Gastroesophageal sphincter (tissue), 4 donors: Measurements from ENCODE around the gene HAP1. TPM values are rescaled to one million over a fixed set of nuclear protein-coding genes. Genes with fewer than 3 reads are reported as not detected.

Experiments
- ATAC-seq: fragments of 150-250 bp; one replicate; pipeline ENCODE4 v1.9.1; 2016; ENCODE audit warnings: mild to moderate bottlenecking, moderate library complexity
- H3K27ac ChIP-seq, 4 donors: fragments of 200-600 bp; sonication (generic) in 3 of 4; 1 replicate in 3 of 4; 2 replicates in 1 of 4; pipeline ENCODE4 v1.5.1; 2016 to 2019
- H3K27me3 ChIP-seq: fragments of 200-600 bp; sonication (generic); one replicate; pipeline ENCODE4 v1.5.1; 2019
- H3K36me3 ChIP-seq, 2 donors: fragments of 200-600 bp; sonication (generic); one replicate each; pipeline ENCODE4 v1.5.1; 2019; ENCODE audit warnings: control low read depth in 1 of 2
- H3K4me1 ChIP-seq, 3 donors: fragments of 200-600 bp; sonication (generic); 1 replicate in 2 of 3; 2 replicates in 1 of 3; pipeline ENCODE4 v1.5.1; 2016 to 2019; ENCODE audit warnings: control low read depth in 2 of 3
- H3K4me3 ChIP-seq, 2 donors: fragments of 200-600 bp; sonication (generic); one replicate each; pipeline ENCODE4 v1.5.1; 2019; ENCODE audit warnings: mild to moderate bottlenecking in 1 of 2, moderate library complexity in 1 of 2
- H3K9me3 ChIP-seq, 3 donors: fragments of 200-600 bp; sonication (generic); one replicate each; pipeline ENCODE4 v1.5.1; 2017 to 2019; ENCODE audit warnings: control low read depth in 2 of 3
- EP300 ChIP-seq: sonication (generic); formaldehyde crosslinking; IDR thresholded peaks from one replicate; pipeline ENCODE4 v1.6.1; 2017; ENCODE audit warnings: antibody characterized with exemption, mild to moderate bottlenecking
- POLR2A ChIP-seq, 2 donors: fragments of 450-650 bp; IDR thresholded peaks; one replicate each; pipeline ENCODE4 v1.6.1; 2017; ENCODE audit warnings: antibody characterized with exemption in 2 of 2, mild to moderate bottlenecking in 2 of 2, moderate library complexity in 1 of 2
- POLR2AphosphoS5 ChIP-seq: sonication (generic); formaldehyde crosslinking; IDR thresholded peaks from one replicate; pipeline ENCODE4 v1.6.1; 2017; ENCODE audit warnings: antibody characterized with exemption
- WGBS, 2 donors: methylation state at CpG; one replicate each; pipeline ENCODE4 v1.1.5; 2018; ENCODE audit warnings: low coverage in 1 of 2; 5-methylcytosine and 5-hydroxymethylcytosine counted together
- total RNA-seq, 4 donors: library from RNA; depleted of rRNA; stranded (reverse); fragments of >200 nt; gene quantifications; one replicate each; pipeline ENCODE4 v1.1.0, GENCODE V29; 2016
- TF ChIP-seq, protein P1 (sequence below), 4 experiments: fragments of 200-600 bp in 2 of 4; fragments of 450-650 bp in 2 of 4; sonication (generic) in 1 of 4; IDR thresholded peaks; one replicate each; pipeline ENCODE4 v1.5.1; 2017 to 2019; ENCODE audit warnings: antibody characterized with exemption in 4 of 4, mild to moderate bottlenecking in 2 of 4, moderate library complexity in 2 of 4

Gene HAP1
- total RNA-seq, 4 donors from 2014 or later, result 0.54 TPM; not detected in 3

DNA sequence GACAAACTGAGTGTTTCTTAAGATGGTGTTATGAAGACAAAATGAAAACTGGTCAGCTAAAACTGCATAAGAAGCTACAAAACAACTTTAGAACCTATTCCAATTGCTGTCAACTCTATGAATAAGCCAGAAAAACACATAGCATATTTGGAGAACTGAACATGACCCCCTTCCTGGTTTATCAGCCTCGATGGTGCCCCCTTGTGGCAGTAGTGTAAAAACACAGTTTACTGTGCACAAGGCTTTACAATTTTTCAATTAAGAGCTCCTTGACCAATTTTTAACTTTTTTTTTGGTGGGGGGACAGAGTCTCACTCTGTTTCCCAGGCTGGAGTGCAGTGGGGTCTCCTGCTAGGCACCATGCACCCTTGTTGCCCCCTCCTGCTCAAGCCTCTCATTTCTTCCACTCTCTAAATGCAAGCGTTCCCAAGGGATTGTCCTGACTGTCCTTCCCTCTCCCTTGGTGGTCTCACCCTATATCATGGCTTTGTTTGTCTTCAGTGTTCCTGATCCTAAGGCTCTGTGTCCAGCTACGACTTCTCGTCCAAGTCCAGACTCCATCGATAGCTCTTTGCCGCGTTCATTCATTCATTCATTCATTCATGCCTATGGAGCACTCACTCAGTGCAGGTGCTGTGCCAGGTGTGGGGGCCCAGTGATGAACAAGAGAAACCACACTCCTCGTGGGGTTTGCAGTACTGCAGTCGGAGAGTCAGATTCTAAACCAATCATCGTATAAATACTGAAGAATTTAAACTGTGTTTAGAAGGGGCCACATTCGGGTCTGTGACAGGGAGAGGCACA, 38.3 kb downstream of the HAP1 start:
- no peak for ATAC-seq
- no peak for TF ChIP-seq POLR2AphosphoS5
- no peak for TF ChIP-seq POLR2A (IDR thresholded peaks at IDR 0.05)
- TF ChIP-seq, protein P1, sequence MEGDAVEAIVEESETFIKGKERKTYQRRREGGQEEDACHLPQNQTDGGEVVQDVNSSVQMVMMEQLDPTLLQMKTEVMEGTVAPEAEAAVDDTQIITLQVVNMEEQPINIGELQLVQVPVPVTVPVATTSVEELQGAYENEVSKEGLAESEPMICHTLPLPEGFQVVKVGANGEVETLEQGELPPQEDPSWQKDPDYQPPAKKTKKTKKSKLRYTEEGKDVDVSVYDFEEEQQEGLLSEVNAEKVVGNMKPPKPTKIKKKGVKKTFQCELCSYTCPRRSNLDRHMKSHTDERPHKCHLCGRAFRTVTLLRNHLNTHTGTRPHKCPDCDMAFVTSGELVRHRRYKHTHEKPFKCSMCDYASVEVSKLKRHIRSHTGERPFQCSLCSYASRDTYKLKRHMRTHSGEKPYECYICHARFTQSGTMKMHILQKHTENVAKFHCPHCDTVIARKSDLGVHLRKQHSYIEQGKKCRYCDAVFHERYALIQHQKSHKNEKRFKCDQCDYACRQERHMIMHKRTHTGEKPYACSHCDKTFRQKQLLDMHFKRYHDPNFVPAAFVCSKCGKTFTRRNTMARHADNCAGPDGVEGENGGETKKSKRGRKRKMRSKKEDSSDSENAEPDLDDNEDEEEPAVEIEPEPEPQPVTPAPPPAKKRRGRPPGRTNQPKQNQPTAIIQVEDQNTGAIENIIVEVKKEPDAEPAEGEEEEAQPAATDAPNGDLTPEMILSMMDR (IDR thresholded peaks at IDR 0.05), result peak; percentile 75 to 88 (median 80)
- no peaks in the 10 kb centered on the region for H3K9me3 ChIP-seq
- WGBS, 2 donors, result 38 to 43% methylated on average over 6 to 8 of the region's 11 CpGs
- H3K27ac ChIP-seq, result peak overlapping the region in 3 of 4 donors; percentile 38 to 66 (median 41)
- H3K4me3 ChIP-seq, result no peak overlapping the region
- no peaks in the 10 kb centered on the region for H3K27me3 ChIP-seq
- H3K36me3 ChIP-seq, result peaks cover 0 to 46% of the 10 kb centered on the region in 2 donors
- H3K4me1 ChIP-seq, result peaks cover 0 to 40% (median 13%) of the 10 kb centered on the region in 3 donors

- H3K27me3 ChIP-seq, result no peaks in the 10 kb centered on the region
- TF ChIP-seq, protein P1 (IDR thresholded peaks at IDR 0.05), result no peak
- TF ChIP-seq EP300 (no peak), POLR2AphosphoS5 (peak; percentile 2)
- no peak overlapping the region for H3K4me3 ChIP-seq
- peak overlapping the region in 3 of 4 donors; percentile 38 to 66 (median 41) for H3K27ac ChIP-seq
- peaks cover 0 to 49% (median 22%) of the 10 kb centered on the region in 3 donors for H3K4me1 ChIP-seq
- peaks cover 5 to 56% of the 10 kb centered on the region in 2 donors for H3K36me3 ChIP-seq
- no peak for ATAC-seq
- 33% methylated on average over 1 of the region's 7 CpGs; no CpG with 5 or more reads in 1 of the 2 donors for WGBS, 2 donors
- H3K9me3 ChIP-seq, result no peaks in the 10 kb centered on the region
Observed at GRCh38 chr17:41695134-41695661, 39.2 kb downstream of the HAP1 start.

- 67 to 77% methylated on average over 3 to 11 of the region's 11 CpGs for WGBS, 2 donors
- TF ChIP-seq, protein P1 (IDR thresholded peaks at IDR 0.05), result no peak
- TF ChIP-seq POLR2A (IDR thresholded peaks at IDR 0.05) (no peak), EP300 (no peak), POLR2AphosphoS5 (no peak)
- H3K27ac ChIP-seq, result peak overlapping the region in 1 of 4 donors; percentile 17
- no peak overlapping the region for H3K4me3 ChIP-seq
- H3K27me3 ChIP-seq, result no peaks in the 10 kb centered on the region
- no peaks in the 10 kb centered on the region for H3K9me3 ChIP-seq
- ATAC-seq, result no peak
- peaks cover 5 to 64% of the 10 kb centered on the region in 2 donors for H3K36me3 ChIP-seq
- peaks cover 0 to 59% (median 25%) of the 10 kb centered on the region in 3 donors for H3K4me1 ChIP-seq
Observed at GRCh38 chr17:41692722-41693521, 41.5 kb downstream of the HAP1 start.

GRCh38 chr17:41691031-41691777, 43.2 kb downstream of the HAP1 start:
- Histone ChIP-seq H3K4me1 (peaks cover 0 to 46% (median 21%) of the 10 kb centered on the region in 3 donors), H3K4me3 (peak overlapping the region in 1 of 2 donors; percentile 90), H3K27ac (peak overlapping the region in 3 of 4 donors; percentile 98 to 100 (median 100)), H3K9me3 (no peaks in the 10 kb centered on the region), H3K27me3 (no peaks in the 10 kb centered on the region), H3K36me3 (peaks cover 5 to 64% of the 10 kb centered on the region in 2 donors)
- no peak for ATAC-seq
- TF ChIP-seq, protein P1 (IDR thresholded peaks at IDR 0.05), result no peak
- no peak for TF ChIP-seq POLR2A (IDR thresholded peaks at IDR 0.05)
- peak; percentile 54 for TF ChIP-seq POLR2AphosphoS5
- WGBS, 2 donors, result 52 to 65% methylated on average over 6 to 8 of the region's 10 CpGs
